ENCODE measurements around the gene MAPKAPK3. TPM values are rescaled to one million over a fixed set of nuclear protein-coding genes. Genes with fewer than 3 reads are reported as not detected.

Gene MAPKAPK3
- total RNA-seq, 1 experiment from 2014 or later = 88.2 TPM

- Histone ChIP-seq H3K4me2 (no peak overlapping the region), H3K27me3 (ENCODE audit: insufficient read depth, low read depth) (no peaks in the 10 kb centered on the region), H3K4me3 (no peak overlapping the region), H3K27ac (no peak overlapping the region), H3K4me1 (replicated peaks; ENCODE audit: insufficient read depth) (peaks cover 38% of the 10 kb centered on the region), H3K36me3 (ENCODE audit: low read depth) (no peaks in the 10 kb centered on the region), H2AFZ (no peak overlapping the region), H3K79me2 (ENCODE audit: low read depth) (peaks cover 45% of the 10 kb centered on the region), H4K20me1 (ENCODE audit: insufficient read depth) (peaks cover 6% of the 10 kb centered on the region; the same call in 1 of the 2 replicates), H3K9me3 (ENCODE audit: insufficient read depth, low read depth) (no peaks in the 10 kb centered on the region), H3F3A (ENCODE audit: insufficient read depth, low read depth) (peaks cover 17% of the 10 kb centered on the region; the same call in 1 of the 2 replicates), H3K9me2 (ENCODE audit: insufficient read depth) (no peaks in the 10 kb centered on the region)
- DNase-seq = no peak
- ChIA-PET CTCF (no interaction called here), POLR2A (ENCODE audit: unreplicated experiment) (no interaction called here)
- intact Hi-C loops (cut with micrococcal nuclease; ENCODE audit: unreplicated experiment) = no loop called here
- no TSS peak for BruUV-seq (replicated peaks)
- TF ChIP-seq EZH2 (IDR thresholded peaks at IDR 0.05; ENCODE audit: low read depth) = no peak
- no peak for TF ChIP-seq CTCF (conservative IDR thresholded peaks at IDR 0.05)
Measured at GRCh38 chr3:50635066-50635465, 18.1 kb downstream of the MAPKAPK3 start.

- BruUV-seq (replicated peaks) = no TSS peak
- Histone ChIP-seq H4K20me1 (ENCODE audit: insufficient read depth) (peaks cover 6% of the 10 kb centered on the region; the same call in 1 of the 2 replicates), H3K4me1 (replicated peaks; ENCODE audit: insufficient read depth) (peaks cover 19% of the 10 kb centered on the region), H3K27ac (no peak overlapping the region), H3K36me3 (ENCODE audit: low read depth) (no peaks in the 10 kb centered on the region), H3K9me3 (ENCODE audit: insufficient read depth, low read depth) (no peaks in the 10 kb centered on the region), H2AFZ (no peak overlapping the region), H3K79me2 (ENCODE audit: low read depth) (peaks cover 27% of the 10 kb centered on the region; the same call in 1 of the 2 replicates), H3K27me3 (ENCODE audit: insufficient read depth, low read depth) (no peaks in the 10 kb centered on the region), H3K9me2 (ENCODE audit: insufficient read depth) (no peaks in the 10 kb centered on the region), H3K4me3 (no peak overlapping the region), H3K4me2 (no peak overlapping the region), H3F3A (ENCODE audit: insufficient read depth, low read depth) (peaks cover 9% of the 10 kb centered on the region; the same call in 1 of the 2 replicates)
- ChIA-PET CTCF (no interaction called here), POLR2A (ENCODE audit: unreplicated experiment) (no interaction called here)
- intact Hi-C loops (cut with micrococcal nuclease; ENCODE audit: unreplicated experiment) = no loop called here
- DNase-seq = no peak
- no peak for TF ChIP-seq CTCF (conservative IDR thresholded peaks at IDR 0.05)
- no peak for TF ChIP-seq EZH2 (IDR thresholded peaks at IDR 0.05; ENCODE audit: low read depth)
Measured at GRCh38 chr3:50637011-50637410, 20.1 kb downstream of the MAPKAPK3 start.

GRCh38 chr3:50637945-50638344 lies 21.0 kb downstream of the MAPKAPK3 start:
- no peaks in the 10 kb centered on the region for H3K9me3 ChIP-seq (ENCODE audit: insufficient read depth, low read depth)
- H3K27me3 ChIP-seq (ENCODE audit: insufficient read depth, low read depth) = no peaks in the 10 kb centered on the region
- TF ChIP-seq CTCF (conservative IDR thresholded peaks at IDR 0.05) = no peak
- no peaks in the 10 kb centered on the region for H3K36me3 ChIP-seq (ENCODE audit: low read depth)
- DNase-seq = no peak
- H4K20me1 ChIP-seq (ENCODE audit: insufficient read depth) = peaks cover 6% of the 10 kb centered on the region; the same call in 1 of the 2 replicates
- ChIA-PET CTCF (no interaction called here), POLR2A (ENCODE audit: unreplicated experiment) (no interaction called here)
- H3K27ac ChIP-seq = no peak overlapping the region
- no TSS peak for BruUV-seq (replicated peaks)
- no peak overlapping the region for H3K4me2 ChIP-seq
- H3K79me2 ChIP-seq (ENCODE audit: low read depth) = peaks cover 20% of the 10 kb centered on the region; the same call in 1 of the 2 replicates
- peaks cover 9% of the 10 kb centered on the region for H3K4me1 ChIP-seq (replicated peaks; ENCODE audit: insufficient read depth)
- 0 out of 2 replicates have a peak, but pooled peaks cover under 1% of the 10 kb centered on the region for H3F3A ChIP-seq (ENCODE audit: insufficient read depth, low read depth)
- no peak overlapping the region for H3K4me3 ChIP-seq
- intact Hi-C loops (cut with micrococcal nuclease; ENCODE audit: unreplicated experiment) = no loop called here
- no peak overlapping the region for H2AFZ ChIP-seq
- H3K9me2 ChIP-seq (ENCODE audit: insufficient read depth) = no peaks in the 10 kb centered on the region
